GM18870 (cell line): ENCODE results near the gene INTU.

ENCODE experiments used
- ATAC-seq: cut with Tn5 transposase; IDR thresholded peaks from one replicate; pipeline ENCODE4 v1.9.1; 2021; ENCODE audit warnings: moderate library complexity; ENCODE audit not compliant: unreplicated experiment

Gene INTU

DNA sequence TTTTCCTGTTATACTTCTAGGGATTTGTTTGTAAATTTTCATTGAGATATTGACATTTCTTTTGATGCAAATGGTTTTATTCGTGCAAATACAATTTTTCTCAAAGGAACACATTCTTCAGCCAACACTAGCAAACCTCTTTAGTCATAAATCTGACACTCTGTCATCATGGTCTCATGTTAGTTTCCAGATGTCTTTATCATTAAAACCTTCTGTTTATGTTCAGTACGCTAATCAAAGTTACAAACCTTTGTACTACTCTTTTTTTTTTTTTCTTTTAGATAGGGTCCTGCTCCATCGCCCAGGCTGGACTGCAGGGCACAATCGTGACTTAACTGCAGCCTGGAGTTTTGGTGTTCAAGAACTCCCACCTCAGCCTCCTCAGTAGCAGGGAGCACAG is 104.5 kb downstream of the INTU start:
- no peak for ATAC-seq

DNA sequence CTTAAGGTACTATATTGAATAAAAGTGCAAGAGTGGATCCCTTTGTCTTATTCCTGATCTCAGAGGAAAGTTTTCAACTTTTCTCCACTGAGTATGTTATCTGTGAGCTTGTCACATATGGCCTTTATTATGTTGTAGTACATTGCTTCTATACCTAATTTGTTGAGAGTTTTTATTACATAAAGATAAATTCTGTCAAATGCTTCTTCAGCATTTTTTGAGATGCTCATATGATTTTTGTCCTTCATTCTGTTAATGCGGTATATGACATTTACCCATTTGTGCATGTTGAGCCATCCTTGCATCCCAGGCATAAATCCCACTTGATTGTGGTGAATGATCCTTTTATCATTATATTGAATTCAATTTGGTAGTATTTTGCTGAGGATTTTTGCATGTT is 108.5 kb downstream of the INTU start:
- ATAC-seq = no peak

- no peak for ATAC-seq
Observed at GRCh38 chr4:127747883-127748282, 115.1 kb downstream of the INTU start.

DNA sequence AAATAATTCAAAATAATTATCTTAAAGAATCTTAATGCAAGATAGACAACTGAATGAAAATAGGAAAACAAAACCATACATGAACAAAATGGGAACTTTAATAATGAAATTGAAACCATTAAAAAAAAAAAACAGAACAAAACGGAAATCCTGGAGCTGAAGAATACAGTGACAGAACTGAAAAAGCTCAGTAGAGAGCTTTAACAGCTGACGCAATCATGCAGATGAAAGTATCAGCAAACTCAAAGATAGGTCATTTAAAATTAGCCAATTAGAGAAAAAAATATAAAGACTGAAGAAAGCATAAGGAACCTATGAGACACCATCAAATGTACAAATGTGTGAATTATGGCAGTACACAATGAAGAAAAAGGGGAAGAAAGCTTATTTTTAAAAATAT is 116.2 kb downstream of the INTU start:
- no peak for ATAC-seq

DNA sequence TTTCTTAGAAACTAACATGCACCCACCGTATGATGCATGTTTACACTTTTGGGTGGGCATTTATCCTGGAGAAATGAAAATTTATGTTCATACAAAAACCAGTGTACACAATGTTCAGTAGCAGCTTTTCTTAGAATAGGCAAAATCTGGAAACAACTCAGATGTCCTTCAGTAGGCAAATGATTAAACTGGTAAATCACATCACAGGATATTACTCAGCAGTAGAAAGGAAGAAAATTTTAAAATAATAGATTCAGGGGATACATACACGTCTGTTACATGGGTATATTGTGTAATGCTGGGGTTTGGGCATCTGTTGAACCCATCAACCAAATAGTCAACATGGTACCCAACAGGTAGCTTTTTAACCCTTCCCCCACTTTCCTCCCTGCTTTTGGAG is 124.1 kb downstream of the INTU start:
- no peak for ATAC-seq

- peak; percentile 82 for ATAC-seq
Observed at GRCh38 chr4:127759228-127759820, 126.6 kb downstream of the INTU start.

GRCh38 chr4:127759893-127760292 is 127.1 kb downstream of the INTU start:
- no peak for ATAC-seq

- ATAC-seq = no peak
Observed at GRCh38 chr4:127771535-127772275, 138.9 kb downstream of the INTU start.

DNA sequence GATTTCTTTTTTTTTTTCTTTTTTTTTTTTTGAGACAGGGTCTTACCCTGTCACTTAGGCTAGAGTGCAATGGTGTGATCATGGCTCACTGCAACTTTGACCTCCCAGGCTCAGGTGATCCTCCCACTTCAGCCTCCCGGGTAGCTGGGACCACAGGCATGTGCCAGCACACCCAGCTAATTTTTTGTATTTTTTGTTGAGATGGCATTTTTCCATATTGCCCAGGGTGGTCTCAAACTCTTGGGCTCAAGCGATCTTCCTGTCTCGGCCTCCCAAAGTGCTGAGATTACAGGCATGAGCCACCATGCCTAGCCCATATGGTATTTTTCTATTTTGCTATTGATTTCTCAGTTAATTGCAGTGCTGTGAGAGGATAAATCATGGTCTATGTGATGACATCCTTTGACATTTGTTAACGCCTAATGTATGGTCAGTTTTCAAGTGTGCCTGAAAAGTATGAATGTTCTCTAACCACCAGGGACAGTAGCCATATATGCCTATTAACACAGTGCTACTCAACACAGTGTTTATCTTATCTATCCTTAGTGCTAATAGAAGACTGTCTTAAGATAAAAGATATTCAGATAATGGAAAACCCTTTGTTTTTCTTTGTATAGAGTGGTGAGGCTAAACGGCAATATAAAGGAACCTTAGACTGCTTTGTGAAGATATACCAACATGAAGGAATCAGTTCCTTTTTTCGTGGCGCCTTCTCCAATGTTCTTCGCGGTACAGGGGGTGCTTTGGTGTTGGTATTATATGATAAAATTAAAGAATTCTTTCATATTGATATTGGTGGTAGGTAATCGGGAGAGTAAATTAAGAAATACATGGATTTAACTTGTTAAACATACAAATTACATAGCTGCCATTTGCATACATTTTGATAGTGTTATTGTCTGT is 140.3 kb downstream of the INTU start:
- ATAC-seq = no peak

GRCh38 chr4:127775843-127776242 is 143.1 kb downstream of the INTU start:
- ATAC-seq = peak; percentile 43
